ENCODE data around the gene ZFP64. TPM values are rescaled to one million over a fixed set of nuclear protein-coding genes. Genes with fewer than 3 reads are reported as not detected.

ZFP64 gene
- total RNA-seq, 1 donor from 2014 or later = 49.8 TPM

DNA sequence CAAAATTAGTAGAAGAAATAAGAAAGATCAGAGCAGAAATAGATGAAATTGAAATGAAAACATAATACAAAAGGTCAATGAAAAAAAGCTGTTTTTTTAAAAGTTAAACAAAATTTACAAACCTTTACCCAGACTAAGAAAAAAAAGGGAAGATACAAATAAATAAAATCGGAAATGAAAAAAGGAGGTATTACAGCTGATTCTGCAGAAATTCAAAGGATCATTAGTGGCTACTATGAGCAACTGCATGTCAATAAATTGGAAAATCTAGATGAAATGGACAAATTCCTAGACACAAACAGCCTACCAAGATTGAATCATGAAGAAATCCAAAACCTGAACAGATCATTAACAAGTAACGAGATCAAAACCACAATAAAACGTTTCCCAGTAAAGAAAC is 59.2 kb downstream of the ZFP64 start:
- Histone ChIP-seq H3K36me3 (ENCODE audit: control insufficient read depth, insufficient read depth, low read length) (no peaks in the 10 kb centered on the region), H3K4me3 (ENCODE audit: low read depth, low read length) (no peak overlapping the region), H3K27me3 (ENCODE audit: control insufficient read depth, insufficient read depth, low read length) (no peaks in the 10 kb centered on the region)
- DNase-seq (ENCODE audit: low read depth) (no peak), FAIRE-seq (no peak)
- TF ChIP-seq, protein P1, sequence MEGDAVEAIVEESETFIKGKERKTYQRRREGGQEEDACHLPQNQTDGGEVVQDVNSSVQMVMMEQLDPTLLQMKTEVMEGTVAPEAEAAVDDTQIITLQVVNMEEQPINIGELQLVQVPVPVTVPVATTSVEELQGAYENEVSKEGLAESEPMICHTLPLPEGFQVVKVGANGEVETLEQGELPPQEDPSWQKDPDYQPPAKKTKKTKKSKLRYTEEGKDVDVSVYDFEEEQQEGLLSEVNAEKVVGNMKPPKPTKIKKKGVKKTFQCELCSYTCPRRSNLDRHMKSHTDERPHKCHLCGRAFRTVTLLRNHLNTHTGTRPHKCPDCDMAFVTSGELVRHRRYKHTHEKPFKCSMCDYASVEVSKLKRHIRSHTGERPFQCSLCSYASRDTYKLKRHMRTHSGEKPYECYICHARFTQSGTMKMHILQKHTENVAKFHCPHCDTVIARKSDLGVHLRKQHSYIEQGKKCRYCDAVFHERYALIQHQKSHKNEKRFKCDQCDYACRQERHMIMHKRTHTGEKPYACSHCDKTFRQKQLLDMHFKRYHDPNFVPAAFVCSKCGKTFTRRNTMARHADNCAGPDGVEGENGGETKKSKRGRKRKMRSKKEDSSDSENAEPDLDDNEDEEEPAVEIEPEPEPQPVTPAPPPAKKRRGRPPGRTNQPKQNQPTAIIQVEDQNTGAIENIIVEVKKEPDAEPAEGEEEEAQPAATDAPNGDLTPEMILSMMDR (IDR thresholded peaks at IDR 0.05; ENCODE audit: insufficient read depth, low read length, severe bottlenecking) = no peak

GRCh38 chr20:52131048-52131643 is 60.4 kb downstream of the ZFP64 start:
- TF ChIP-seq, protein P1 (IDR thresholded peaks at IDR 0.05; ENCODE audit: insufficient read depth, low read length, severe bottlenecking) = no peak
- FAIRE-seq = peak; percentile 94

DNA sequence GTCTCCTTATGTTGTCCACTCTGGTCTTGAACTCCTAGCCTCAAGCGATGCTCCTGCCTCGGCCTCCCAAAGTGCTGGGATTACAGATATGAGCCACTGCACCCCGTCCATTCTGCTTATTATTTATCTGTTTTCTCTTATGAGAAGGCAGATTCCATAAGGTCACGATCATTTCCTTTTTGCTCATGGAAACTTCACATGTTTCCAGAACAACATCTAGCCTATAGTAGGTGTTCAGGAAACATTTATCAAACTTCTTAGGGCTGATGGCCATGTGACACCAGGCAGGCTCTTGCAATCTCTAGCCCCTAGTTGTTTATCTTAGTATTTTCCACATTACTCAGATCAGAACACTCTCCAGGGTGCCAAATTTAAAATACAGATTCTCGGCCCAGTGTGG is 61.2 kb downstream of the ZFP64 start:
- TF ChIP-seq, protein P1 (IDR thresholded peaks at IDR 0.05; ENCODE audit: insufficient read depth, low read length, severe bottlenecking) = no peak
- no peak for FAIRE-seq
- no peaks in the 10 kb centered on the region for H3K36me3 ChIP-seq (ENCODE audit: control insufficient read depth, insufficient read depth, low read length)
- peak; percentile 7 for DNase-seq (ENCODE audit: low read depth)
- no peaks in the 10 kb centered on the region for H3K27me3 ChIP-seq (ENCODE audit: control insufficient read depth, insufficient read depth, low read length)
- H3K4me3 ChIP-seq (ENCODE audit: low read depth, low read length) = no peak overlapping the region

More at GRCh38 chr20:52131048-52131643, 60.4 kb downstream of the ZFP64 start:
- Histone ChIP-seq H3K36me3 (ENCODE audit: control insufficient read depth, insufficient read depth, low read length) (no peaks in the 10 kb centered on the region), H3K4me3 (ENCODE audit: low read depth, low read length) (no peak overlapping the region), H3K27me3 (ENCODE audit: control insufficient read depth, insufficient read depth, low read length) (no peaks in the 10 kb centered on the region)
- DNase-seq (ENCODE audit: low read depth) = no peak

- FAIRE-seq (no peak), DNase-seq (ENCODE audit: low read depth) (no peak)
- H3K36me3 ChIP-seq (ENCODE audit: control insufficient read depth, insufficient read depth, low read length) = no peaks in the 10 kb centered on the region
- H3K27me3 ChIP-seq (ENCODE audit: control insufficient read depth, insufficient read depth, low read length) = no peaks in the 10 kb centered on the region
- TF ChIP-seq, protein P1 (IDR thresholded peaks at IDR 0.05; ENCODE audit: insufficient read depth, low read length, severe bottlenecking) = no peak
- no peak overlapping the region for H3K4me3 ChIP-seq (ENCODE audit: low read depth, low read length)
Observed at GRCh38 chr20:52129611-52130010, 62.0 kb downstream of the ZFP64 start.

DNA sequence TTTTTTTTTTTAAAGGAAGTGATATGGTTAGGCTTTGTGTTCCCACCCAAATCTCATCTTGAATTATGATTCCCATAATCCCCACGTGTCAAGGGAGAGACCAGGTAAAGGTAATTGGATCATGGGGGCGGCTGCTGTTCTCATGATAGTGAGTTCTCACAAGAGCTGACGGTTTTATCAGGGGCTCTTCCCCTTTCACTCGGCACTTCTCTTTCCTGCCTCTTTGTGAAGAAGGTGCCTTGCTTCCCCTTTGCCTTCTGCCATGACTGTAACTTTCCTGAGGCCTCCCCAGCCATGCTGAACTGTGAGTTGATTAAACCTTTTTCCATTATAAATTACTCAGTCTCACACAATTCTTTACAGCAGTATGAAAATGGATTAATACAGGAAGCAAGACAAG is 64.3 kb downstream of the ZFP64 start:
- no peak overlapping the region for H3K4me3 ChIP-seq (ENCODE audit: low read depth, low read length)
- no peak for DNase-seq (ENCODE audit: low read depth)
- no peaks in the 10 kb centered on the region for H3K36me3 ChIP-seq (ENCODE audit: control insufficient read depth, insufficient read depth, low read length)
- H3K27me3 ChIP-seq (ENCODE audit: control insufficient read depth, insufficient read depth, low read length) = no peaks in the 10 kb centered on the region
- TF ChIP-seq, protein P1 (IDR thresholded peaks at IDR 0.05; ENCODE audit: insufficient read depth, low read length, severe bottlenecking) = no peak
- FAIRE-seq = no peak

DNA sequence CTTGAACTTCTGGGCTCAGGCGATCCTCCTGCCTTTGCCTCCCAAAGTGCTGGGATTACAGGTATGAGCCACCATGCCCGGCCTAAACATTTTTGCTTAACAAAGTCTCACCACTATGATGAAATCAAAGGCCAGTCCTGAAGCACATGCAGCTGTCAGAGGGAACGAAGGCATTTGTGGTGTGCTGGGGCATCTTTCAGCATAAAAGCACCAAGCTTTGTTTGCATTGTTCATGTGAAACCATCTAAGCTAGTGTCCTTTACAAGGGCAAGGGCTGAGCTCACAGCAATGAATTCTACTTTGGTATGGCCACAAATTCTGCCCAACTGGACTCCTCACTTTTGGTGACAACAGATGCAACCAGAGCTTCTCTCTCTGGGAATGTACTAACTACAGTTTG is 66.8 kb downstream of the ZFP64 start:
- FAIRE-seq = no peak
- H3K4me3 ChIP-seq (ENCODE audit: low read depth, low read length) = no peak overlapping the region

More for the DNA sequence above, 66.8 kb downstream of the ZFP64 start:
- DNase-seq (ENCODE audit: low read depth) = no peak
- Histone ChIP-seq H3K27me3 (ENCODE audit: control insufficient read depth, insufficient read depth, low read length) (no peaks in the 10 kb centered on the region), H3K36me3 (ENCODE audit: control insufficient read depth, insufficient read depth, low read length) (no peaks in the 10 kb centered on the region)
- TF ChIP-seq, protein P1 (IDR thresholded peaks at IDR 0.05; ENCODE audit: insufficient read depth, low read length, severe bottlenecking) = no peak

All from bronchial epithelial cell (primary cell).